Esophagus muscularis mucosa (tissue), 4 donors: ENCODE data around the gene RFESD.
"Not testable (repeated sequence)": the region's sequence is repeated elsewhere in the genome, so short reads cannot be mapped to it uniquely, and the experiment has no call there.

Experiments
- CTCF ChIP-seq, 3 experiments: fragments of 200-600 bp in 2 of 3; fragments of 450-650 bp in 1 of 3; sonication (generic) in 2 of 3; IDR thresholded peaks; one replicate each; pipeline ENCODE4 v1.5.1; 2017 to 2019; ENCODE audit warnings: antibody characterized with exemption in 3 of 3, mild to moderate bottlenecking in 2 of 3, moderate library complexity in 1 of 3
- EP300 ChIP-seq: sonication (generic); formaldehyde crosslinking; IDR thresholded peaks from one replicate; pipeline ENCODE4 v1.6.1; 2017; ENCODE audit warnings: antibody characterized with exemption
- POLR2A ChIP-seq: fragments of 450-650 bp; IDR thresholded peaks from one replicate; pipeline ENCODE4 v1.6.1; 2017; ENCODE audit warnings: antibody characterized with exemption, moderate library complexity, mild to moderate bottlenecking, low read depth
- POLR2AphosphoS5 ChIP-seq, 2 donors: sonication (generic); formaldehyde crosslinking; IDR thresholded peaks; one replicate each; pipeline ENCODE4 v1.6.1; 2017; ENCODE audit warnings: antibody characterized with exemption in 2 of 2

- TF ChIP-seq POLR2A; CTCF (IDR thresholded peaks at IDR 0.05); EP300; POLR2AphosphoS5 (IDR thresholded peaks at IDR 0.05): not testable (repeated sequence)
These were observed 380 bp upstream of the RFESD start for GRCh38 chr5:95646226-95646568.
